ENCODE data around the gene TST.

The TST gene

GRCh38 chr22:36981247-36981775 is 37.9 kb downstream of the TST start:
- DNase-seq (ENCODE audit: low spot score) = no peak

- no peak for DNase-seq (ENCODE audit: low spot score)
Observed at GRCh38 chr22:36979016-36979910, 40.0 kb downstream of the TST start.

- DNase-seq (ENCODE audit: low spot score) = peak; percentile 91
Observed at GRCh38 chr22:36977947-36978660, 41.1 kb downstream of the TST start.

- peak; percentile 77 for DNase-seq (ENCODE audit: low spot score)
Observed at GRCh38 chr22:36977401-36977861, 41.8 kb downstream of the TST start.

GRCh38 chr22:36976606-36977005 is 42.6 kb downstream of the TST start:
- no peak for DNase-seq (ENCODE audit: low spot score)

- no peak for DNase-seq (ENCODE audit: low spot score)
Observed at GRCh38 chr22:36971341-36972125, 47.7 kb downstream of the TST start.

- no peak for DNase-seq (ENCODE audit: low spot score)
Observed at GRCh38 chr22:36968249-36968964, 50.8 kb downstream of the TST start.

- DNase-seq (ENCODE audit: low spot score) = no peak
Observed at GRCh38 chr22:36966851-36967540, 52.3 kb downstream of the TST start.

- DNase-seq (ENCODE audit: low spot score) = no peak
Observed at GRCh38 chr22:36965696-36966095, 53.6 kb downstream of the TST start.

GRCh38 chr22:36964106-36964505 is 55.1 kb downstream of the TST start:
- DNase-seq (ENCODE audit: low spot score) = no peak

- DNase-seq (ENCODE audit: low spot score) = no peak
Observed at GRCh38 chr22:36963302-36963701, 55.9 kb downstream of the TST start.

GRCh38 chr22:36961626-36962025 is 57.6 kb downstream of the TST start:
- DNase-seq (ENCODE audit: low spot score) = no peak
